Activated CD4-positive, alpha-beta T cell treated with anti-CD3 and anti-CD28 coated beads, Interleukin-2, amount 50 U/mL, for 48 hours (primary cell): ENCODE data around the gene IGSF8.
A peak's percentile ranks its signal among the peaks of the same experiment; 100 is the strongest.

Experiments
- DNase-seq, 2 experiments: peaks; one replicate each; pipeline ENCODE4 v3.0.0-alpha.2; 2020

Gene IGSF8

DNA sequence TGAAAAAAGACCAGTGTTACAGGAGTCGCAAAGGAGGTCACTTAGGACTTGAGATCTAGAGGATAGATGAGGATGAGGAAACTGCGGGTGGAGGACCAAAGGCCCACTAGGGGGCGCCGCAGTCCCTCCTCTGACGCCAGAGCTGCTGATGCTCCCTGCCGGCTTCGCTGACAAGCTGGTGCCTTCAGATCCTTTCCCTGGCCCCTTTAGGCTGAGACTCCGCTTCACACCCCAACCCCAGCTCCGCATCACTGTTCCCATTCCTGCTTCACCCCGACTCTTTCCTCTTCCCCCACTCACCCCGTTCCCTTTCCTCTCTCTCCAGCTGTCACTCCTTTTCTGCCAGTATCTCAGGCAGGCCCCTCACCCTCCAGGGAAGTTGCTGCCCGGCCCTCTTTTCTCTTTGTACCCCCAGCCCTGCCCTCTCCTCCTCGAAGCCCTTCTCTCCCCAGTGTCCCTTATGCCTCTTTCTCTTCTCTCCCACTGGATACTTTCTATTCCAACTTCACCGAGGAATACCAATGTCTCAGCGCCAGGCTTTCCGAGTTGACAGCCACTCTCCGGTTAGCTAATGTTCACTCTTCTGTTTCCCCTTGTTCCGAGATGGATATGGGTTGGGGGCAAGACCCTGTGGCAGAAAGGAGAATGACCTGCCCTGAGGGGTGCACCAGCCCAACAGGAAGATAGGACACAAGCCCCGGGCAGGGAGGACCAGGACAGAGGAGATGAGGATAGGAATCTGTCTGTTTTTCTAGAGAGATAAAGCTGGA is 12.5 kb downstream of the IGSF8 start:
- DNase-seq: peak; percentile 83 to 87

DNA sequence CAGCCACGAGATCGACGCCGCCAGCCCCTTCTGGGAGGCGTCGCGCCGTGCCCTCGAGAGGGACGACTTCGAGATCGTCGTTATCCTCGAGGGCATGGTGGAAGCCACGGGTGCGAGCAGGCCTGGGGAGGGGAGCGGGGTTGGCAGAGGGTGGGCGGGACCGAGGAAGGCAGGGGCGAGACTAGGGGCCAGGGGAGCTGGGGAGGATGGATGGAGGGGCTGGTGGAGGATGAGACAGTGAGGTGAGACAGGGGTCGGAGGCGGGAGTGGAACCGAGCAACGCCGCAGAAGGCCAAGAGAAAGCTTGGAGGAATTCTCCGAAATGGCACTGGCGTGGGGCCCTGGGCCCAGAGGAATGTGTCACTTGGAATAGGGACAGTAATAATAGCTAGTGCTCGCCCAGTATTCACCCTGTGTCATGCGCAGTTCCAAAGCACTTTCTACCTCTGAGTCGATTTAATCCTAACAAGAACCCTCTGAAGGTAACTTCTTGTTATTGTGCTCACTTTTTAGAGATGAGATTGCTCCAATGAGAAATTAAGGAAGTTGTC is 13.6 kb downstream of the IGSF8 start:
- DNase-seq: no peak

DNA sequence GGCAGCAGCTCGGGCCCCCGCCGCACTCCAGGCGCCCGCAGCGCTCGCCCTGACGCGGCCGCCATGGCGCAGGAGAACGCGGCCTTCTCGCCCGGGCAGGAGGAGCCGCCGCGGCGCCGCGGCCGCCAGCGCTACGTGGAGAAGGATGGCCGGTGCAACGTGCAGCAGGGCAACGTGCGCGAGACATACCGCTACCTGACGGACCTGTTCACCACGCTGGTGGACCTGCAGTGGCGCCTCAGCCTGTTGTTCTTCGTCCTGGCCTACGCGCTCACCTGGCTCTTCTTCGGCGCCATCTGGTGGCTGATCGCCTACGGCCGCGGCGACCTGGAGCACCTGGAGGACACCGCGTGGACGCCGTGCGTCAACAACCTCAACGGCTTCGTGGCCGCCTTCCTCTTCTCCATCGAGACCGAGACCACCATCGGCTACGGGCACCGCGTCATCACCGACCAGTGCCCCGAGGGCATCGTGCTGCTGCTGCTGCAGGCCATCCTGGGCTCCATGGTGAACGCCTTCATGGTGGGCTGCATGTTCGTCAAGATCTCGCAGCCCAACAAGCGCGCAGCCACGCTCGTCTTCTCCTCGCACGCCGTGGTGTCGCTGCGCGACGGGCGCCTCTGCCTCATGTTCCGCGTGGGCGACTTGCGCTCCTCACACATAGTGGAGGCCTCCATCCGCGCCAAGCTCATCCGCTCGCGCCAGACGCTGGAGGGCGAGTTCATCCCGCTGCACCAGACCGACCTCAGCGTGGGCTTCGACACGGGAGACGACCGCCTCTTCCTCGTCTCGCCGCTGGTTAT is 14.2 kb downstream of the IGSF8 start:
- peak; percentile 77 to 82 for DNase-seq

DNA sequence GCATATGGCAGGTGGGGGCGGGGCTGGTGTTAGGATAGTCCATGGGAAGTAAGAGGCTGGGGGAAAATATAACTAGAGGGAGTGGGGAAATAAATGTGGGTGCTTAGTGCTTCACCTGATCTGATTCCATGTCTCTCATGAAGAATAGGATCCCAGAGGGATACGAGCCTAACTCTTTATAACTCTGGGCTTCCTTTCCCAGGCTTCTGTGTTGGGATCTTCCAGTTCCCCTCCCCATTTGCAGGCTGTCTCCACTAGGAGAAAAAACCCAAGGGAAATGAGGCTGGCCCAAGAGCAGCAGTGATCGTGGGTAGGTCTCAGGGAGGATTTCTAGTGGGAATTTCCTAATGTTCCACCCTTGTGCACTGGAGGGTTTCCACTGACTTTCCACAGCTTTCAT is 15.5 kb downstream of the IGSF8 start:
- no peak for DNase-seq

DNA sequence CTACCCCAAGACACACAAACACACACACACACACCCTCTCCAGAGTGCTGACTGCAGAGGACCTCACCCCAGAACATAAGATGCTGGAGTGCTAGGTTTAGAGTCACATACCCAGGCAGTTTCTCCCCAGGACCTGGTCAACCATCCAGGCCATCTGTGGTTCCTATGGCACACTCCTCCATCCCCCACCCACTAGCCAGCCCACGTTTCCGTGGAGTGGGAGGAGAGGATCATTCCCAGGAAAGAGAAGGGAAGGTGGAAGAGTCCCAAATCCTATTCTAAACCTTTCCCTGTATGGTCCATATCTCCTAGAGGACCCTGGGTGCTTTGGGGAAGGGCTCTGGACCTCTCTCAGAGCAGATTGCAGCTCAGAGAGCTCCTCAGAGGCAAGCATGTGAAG is 15.9 kb downstream of the IGSF8 start:
- DNase-seq: no peak

DNA sequence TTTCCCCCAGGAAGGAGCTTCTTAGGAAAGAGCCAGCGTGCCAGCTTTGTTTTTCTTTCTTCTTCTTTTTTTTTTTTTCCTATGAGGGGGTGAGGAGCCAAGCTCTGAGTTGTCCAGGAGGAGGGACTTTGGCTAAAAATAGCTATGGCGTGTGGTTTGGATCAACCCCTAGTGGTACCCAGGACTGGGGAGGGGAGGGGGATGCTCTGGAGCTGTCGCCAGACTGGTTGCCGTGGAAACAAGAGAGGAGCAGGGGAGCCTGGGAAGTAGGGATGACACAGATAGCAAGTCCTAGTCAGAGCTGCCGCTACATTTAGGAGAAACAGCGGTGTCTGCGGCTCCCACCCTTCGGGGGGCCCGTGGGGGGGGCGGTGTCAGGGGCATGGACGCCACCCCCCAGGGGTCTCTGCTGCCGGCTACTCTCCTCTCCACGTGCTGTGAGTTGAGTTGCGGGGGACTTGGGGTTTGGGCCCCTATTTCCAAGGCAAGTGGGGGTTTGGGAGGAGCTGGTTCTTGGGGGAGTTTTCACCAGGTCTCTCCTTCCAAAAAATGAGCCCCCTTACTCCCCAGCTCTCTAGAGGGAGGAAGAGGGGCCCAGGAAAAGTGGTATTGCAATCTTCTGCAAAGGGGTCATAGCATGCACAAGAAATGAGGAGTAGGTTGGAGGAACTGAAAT is 17.0 kb downstream of the IGSF8 start, which contains the start of gene KCNJ9:
Gene KCNJ9, plus strand, starts transcription at position 278 of the 676 bp plus-strand sequence. CDS start 2,493 bp downstream, outside the sequence.
- no peak for DNase-seq

DNA sequence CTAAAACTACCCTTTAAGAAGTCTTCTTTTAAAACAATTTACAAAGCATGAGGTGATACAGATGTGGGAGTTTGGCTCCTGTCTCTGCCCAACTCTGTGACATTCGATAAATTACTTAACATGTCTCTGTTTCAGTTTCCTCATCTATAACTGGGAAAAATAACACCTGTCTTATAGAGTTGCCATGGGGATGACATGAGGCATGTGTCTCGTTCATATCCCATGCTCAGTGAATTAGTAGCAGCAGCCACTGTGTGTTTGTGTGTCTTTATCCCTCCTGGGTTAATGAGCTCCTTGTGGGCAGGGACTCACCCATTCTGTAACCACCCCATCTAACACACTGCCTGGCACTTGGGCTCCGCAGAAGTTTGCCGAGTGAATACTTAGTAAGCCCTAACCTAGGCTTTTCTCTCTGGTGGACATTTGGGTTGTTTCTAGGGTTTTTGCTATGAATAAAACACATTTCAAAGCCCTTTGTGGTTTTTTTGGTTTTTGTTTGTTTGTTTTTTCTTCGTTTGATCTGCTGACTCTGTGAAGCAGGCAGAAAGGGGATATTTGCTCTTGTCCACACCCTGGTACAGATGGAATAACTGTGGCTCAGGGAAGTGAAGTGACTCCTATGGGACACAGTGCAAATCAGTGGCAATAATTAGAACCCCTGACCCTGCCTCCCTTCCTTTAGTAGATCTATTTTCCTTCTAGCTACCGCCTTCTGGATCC is 17.9 kb downstream of the IGSF8 start:
- DNase-seq: no peak

DNA sequence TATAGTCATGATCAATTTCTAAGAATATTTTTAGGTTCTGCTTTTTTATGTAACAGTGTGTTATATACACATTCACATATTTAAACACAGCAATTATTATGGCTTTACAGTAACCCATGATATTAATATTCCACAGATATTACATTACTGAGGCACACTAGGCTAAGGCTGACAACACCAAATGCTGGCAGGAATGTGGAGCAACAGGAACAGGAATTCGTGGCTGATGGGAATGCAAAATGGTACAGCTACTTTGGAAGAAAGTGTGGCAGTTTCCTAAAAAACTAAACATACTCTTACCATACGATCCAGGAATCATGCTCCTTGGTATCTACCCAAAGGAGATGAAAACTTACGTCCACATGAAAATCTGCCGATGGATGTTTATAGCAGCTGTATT is 19.0 kb downstream of the IGSF8 start:
- no peak for DNase-seq

DNA sequence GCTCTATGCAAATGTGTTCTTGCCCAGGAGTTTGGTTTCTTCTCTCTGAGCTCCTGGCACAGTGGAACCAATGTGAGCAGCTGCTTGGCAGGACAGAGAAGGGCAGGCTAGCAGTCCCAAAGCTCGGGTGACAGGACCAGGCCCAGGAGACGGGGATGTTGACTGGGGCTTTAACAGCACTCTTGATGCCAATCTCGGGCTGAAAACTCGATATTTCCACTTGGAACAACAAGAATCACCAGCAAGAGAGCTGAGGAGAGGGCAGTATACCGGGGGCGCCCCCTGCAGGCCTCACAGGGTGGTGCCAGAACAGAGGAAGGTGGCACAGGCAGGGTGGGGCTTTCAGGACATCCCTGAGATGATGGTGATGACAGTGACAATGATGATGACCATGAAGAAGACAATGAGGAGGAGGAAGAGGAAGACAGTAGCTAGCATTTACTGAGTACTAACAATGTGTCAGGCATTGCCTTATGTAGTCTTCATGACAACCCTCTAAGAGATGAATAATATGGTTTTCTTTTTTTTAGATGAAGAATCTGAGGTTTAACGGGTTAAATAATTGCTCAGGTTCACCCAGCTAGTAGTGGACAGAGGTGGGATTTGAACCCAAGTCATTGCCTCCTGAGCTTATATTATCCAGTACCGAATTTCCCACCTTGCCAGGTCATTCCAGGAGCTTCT is 19.8 kb downstream of the IGSF8 start:
- peak; percentile 71 to 81 for DNase-seq

DNA sequence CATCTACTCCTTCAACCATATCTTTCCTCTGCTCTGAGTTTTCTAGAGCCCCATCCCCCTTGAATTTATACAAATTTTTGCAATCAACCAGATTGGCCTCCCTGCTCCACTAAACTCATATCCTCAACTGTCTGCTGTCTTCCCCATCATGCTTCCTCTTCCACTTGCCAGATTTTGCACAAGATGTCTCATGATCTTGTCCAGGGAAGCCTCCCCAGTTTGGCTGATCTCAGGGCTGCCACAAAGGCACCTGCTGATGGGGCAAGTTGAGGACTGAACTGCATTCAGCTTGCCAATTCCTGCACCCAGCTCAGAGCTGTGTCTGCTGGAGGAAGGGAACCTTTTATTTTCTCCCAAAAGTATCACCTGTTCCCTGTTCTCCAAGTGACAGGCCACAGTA is 20.9 kb downstream of the IGSF8 start:
- DNase-seq: no peak

DNA sequence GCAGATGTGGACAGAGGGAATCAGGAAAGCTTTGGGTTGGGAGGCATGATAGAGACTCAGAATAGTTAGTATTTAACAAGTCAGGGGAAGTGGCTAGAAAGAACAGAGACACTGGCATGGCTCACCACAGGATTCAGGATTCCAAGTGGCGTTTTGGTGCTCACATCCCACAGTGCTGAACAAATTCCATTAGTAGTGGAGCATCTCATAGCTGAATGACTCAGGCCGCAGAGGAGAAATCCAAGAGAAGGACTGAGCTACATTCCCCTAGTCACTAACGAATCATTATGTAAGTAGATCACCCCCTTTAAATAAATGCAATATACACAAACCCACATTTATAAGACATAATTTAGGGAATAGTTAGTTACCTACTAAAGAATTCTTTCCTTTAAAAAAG is 22.1 kb downstream of the IGSF8 start:
- DNase-seq: no peak

DNA sequence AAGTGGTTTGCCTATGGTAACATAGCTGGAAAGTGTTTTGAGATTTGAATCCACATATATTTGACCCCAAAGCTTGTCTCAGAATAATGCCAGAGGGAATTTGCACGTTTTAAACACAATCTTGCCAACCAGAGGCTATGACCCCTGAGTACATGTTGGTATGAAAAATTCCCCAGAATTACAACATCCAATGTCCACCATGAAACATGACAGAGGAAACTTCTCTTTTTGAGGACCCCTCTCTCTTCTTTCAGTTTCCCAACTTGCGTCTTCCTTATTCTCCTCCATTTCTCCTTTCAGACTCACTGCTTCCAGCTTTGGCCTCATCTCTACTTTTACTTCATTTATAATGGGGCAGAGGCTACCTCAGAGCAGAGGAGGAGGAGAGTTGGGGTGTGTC is 22.6 kb downstream of the IGSF8 start:
- DNase-seq: no peak

DNA sequence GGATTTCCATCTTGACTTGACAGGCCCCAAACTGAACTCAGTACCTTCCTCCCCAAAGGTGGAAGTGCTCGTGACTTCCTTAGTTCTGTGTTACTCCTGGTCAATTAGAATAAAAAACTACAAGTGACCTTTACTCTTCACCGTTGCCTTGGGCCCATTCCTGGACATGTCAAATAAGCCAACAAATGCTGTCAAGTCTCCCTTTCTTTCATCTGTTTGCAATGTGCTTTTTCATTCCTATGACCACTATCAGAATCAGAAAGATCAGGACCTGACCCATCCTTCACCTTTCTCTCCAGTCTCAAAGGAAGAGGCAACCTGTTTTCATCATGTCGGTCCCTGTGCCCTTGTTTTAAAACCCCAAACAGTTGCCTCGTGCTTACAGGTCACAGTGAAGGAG is 23.6 kb downstream of the IGSF8 start:
- DNase-seq: no peak

DNA sequence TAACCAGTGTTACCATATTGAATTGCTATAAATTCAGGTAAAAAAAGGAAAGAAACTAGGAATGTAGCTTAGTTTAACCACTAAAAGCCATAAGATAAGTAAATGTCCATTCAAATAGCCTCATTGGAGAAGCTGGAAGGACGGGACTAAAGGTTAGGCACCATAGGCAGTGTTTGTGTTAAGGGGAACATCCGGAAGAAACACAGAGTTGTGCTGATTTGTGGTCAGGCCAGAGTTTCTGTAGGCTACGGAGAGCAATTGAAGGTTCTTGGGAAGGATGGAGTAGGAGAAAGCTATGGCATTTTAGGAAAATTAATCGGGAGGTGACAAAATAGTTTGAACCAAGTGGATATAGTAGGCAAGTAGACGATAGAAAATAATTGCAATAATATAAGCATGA is 27.1 kb downstream of the IGSF8 start:
- DNase-seq: no peak

DNA sequence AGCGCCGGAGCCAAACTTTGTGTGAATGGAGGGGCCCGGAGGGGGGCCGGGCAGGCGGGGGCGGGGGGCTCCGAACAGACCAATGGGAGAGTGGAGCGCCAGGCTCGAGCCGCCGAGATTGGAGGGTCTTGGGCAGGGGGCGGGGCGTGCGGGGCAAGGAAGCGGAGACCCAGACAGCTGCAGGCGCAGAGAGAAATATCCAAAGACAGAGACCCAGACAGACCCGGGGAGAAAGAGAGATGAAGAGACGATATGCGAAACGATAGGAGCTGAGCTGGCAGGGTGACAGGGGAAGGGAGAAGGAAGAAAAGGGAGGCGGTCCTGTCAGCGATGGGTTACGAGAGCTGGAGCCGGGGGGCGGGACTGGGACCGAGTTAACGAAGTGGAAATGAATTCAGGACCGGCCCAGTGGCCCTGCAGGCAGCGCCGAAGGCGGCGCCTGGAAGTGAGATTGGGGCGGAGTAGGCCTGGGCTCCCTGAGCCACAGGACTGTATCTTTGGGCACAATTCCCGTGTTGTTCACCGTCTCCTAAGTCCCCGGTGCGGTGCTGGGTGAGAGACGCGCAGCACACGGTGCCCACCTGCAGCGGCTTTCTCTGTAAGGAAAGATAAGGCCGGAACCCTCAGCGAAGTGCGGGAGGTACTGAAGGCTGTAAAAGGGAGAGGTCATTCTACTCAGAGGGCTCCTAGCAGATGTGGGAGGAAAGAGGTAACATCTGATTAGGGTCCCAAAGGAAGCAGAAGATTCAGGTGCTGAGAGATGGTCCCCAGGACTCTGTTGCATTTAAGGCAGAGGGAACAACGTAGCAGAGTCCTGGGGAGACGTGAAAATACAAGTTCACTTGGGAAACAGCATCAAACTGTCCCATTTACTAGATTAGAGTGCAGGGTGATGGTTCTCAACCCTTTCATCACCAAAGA is 27.9 kb downstream of the IGSF8 start:
- peak; percentile 53 to 65 for DNase-seq

DNA sequence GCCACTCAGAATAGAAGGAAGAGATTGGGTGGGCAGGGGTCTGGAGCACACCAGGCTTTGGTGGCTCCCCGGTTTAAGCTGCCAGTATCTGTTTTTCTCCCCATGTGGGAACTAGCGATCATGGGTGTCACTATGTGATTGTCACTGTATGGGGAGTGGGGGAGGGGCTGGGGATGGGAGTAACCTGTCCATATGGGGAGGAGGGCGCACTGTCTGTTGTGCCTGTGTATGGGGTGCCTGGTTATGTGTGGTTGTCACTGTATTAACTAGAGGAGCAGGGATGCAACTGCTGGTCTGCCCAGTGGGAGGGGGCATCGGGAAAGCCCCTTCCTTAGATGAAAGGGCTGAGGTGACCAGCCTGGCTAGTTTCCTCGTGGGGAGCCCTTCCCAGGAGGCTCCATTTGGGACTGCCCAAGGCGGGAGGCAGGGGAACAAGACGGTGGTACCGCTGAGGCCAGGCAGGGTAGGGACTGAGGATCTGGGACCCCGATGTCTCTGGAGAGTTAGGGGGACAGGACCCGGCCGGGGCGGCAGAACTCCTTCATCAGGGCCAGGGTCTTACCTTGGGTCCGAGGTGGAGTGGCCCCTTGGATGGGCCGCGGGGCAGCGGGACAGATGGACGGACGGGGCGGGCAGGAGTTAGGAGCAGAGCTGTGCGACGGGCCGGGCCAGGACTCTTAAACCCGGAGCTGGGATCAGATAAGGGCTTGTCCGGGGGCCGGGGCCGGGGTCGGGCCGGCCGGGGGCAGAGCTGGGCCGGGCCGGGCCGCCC is 28.8 kb downstream of the IGSF8 start, which contains the start of gene KCNJ10:
Gene KCNJ10, minus strand, starts transcription at position 701 of the 772 bp plus-strand sequence. CDS start 27,628 bp downstream, outside the sequence.
- DNase-seq: no peak

DNA sequence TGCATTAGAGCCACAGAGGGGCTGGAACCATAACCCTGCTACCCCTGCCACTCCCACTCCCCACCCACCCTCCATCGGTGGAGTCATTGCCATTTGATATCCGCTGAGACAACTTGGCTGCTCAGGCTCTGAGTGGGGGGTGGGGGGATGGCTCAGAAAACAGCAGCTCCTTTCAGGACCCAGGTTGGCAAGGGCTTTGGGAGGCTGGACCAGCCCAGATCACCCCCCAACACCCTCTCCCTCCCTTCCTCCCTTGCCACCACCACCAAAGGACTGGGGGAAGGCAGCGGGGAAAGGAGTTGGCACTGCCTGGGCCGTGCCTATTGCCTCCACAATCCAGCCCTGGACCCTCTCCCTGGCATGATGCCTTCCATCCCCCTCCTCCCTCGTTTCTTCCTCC is 30.2 kb downstream of the IGSF8 start:
- no peak for DNase-seq

DNA sequence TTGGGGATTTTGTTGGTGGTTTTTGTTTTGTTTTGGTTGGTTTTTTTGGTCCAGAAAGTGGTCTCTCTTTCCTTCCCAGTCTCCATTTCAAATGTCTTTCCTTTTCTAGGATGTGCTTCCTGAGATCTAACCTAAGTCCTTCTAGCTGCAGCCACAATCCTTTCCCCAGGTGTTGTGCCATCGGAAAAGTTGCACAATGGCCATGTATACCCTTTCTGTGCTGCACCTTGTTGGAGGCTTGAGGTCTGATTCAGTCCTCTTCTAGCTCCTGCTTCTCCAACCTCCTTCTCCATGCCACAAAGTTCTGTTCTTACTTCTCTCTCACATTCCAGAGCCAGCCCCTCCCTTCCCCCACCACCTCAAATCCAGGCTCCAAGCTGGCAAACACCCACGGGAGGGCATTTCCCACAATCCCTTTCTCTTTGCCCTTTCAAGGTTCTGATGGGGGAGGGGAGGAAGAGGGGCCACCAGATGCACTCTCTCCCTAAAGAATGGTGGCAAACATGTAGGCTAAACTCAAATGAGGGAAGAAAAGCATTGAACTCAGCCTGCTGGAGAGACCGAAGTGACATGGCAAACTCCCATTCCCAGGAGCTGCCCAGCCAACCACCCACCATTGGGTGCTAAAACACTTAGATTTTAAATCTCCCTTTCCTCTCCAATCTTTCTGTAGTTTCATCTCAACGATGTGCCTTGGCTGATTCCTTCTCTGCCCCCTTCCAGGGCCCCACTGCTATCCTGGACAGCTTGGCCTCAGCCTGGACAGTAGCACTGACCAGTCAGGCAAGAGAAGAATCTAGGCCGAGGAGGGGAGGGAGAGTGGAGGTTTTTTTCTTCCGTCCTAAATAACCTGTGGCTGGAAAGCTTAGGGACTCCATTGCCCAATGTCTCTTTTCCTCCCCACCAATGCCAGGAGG is 31.3 kb downstream of the IGSF8 start:
- DNase-seq: no peak

DNA sequence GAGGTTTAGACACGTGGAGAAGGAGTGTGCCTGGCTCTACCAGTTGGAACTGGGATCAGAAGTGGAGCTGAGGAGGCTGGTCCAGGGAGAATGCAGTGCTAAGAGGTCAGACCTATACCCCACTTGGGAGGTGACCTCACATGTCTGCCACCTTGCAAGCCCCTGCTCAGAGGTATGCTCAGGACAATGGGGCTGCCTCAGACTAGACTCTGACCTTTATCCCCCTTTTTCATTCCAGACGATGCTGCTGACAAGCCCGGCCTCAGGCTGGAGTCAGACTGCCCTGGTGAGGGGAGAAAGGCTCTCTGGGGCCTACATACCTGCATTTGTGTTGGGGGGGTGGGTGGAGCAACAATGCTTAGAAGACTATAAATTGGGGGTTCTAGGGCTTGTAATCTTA is 33.7 kb downstream of the IGSF8 start:
- DNase-seq: no peak
